Choroid plexus epithelial cell (primary cell): Measurements from ENCODE around the gene EMILIN2.

Experiments used
- DNase-seq: peaks from one replicate; pipeline ENCODE4 v3.0.0-alpha.2; 2010; ENCODE audit warnings: low read depth
- H3K4me3 ChIP-seq: 2 replicates; pipeline ENCODE4 v1.5.1; 2011; ENCODE audit warnings: low read depth, mild to moderate bottlenecking, control low read depth, low read length, moderate library complexity
- CTCF ChIP-seq: conservative IDR thresholded peaks from 2 replicates; pipeline ENCODE4 v1.5.1; 2011; ENCODE audit warnings: low read depth, mild to moderate bottlenecking, control low read depth, inconsistent platforms, low read length, moderate library complexity

The EMILIN2 gene

GRCh38 chr18:2881088-2881839, 34.5 kb downstream of the EMILIN2 start:
- peak; percentile 4 for TF ChIP-seq CTCF
- peak; percentile 81 for DNase-seq
- no peak overlapping the region for H3K4me3 ChIP-seq

GRCh38 chr18:2881840-2882195, 35.0 kb downstream of the EMILIN2 start:
- H3K4me3 ChIP-seq: no peak overlapping the region
- TF ChIP-seq CTCF: no peak
- no peak for DNase-seq

GRCh38 chr18:2882201-2882600, 35.4 kb downstream of the EMILIN2 start:
- TF ChIP-seq CTCF: no peak
- no peak overlapping the region for H3K4me3 ChIP-seq
- no peak for DNase-seq

GRCh38 chr18:2883076-2883735, 36.4 kb downstream of the EMILIN2 start:
- DNase-seq: no peak
- H3K4me3 ChIP-seq: no peak overlapping the region
- no peak for TF ChIP-seq CTCF

GRCh38 chr18:2884706-2885285, 38.0 kb downstream of the EMILIN2 start:
- no peak for DNase-seq
- TF ChIP-seq CTCF: no peak
- no peak overlapping the region for H3K4me3 ChIP-seq

GRCh38 chr18:2887470-2887869, 40.7 kb downstream of the EMILIN2 start:
- no peak for DNase-seq
- no peak overlapping the region for H3K4me3 ChIP-seq
- no peak for TF ChIP-seq CTCF

- TF ChIP-seq CTCF: no peak
- no peak overlapping the region for H3K4me3 ChIP-seq
- DNase-seq: no peak
Measured at GRCh38 chr18:2889761-2890192, 43.0 kb downstream of the EMILIN2 start.
